Measurements from ENCODE around the gene RCBTB2.
A peak's percentile ranks its signal among the peaks of the same experiment; 100 is the strongest.
"Not testable (repeated sequence)": the region's sequence is repeated elsewhere in the genome, so short reads cannot be mapped to it uniquely, and the experiment has no call there.

RCBTB2 gene

GRCh38 chr13:48475230-48475629 is 57.6 kb downstream of the RCBTB2 start:
- Histone ChIP-seq H3K36me3 (ENCODE audit: control insufficient read depth, insufficient read depth, low read length) (no peaks in the 10 kb centered on the region), H3K27me3 (replicated peaks; ENCODE audit: control insufficient read depth, insufficient read depth, low read length, poor library complexity, severe bottlenecking) (no peaks in the 10 kb centered on the region), H3K4me1 (ENCODE audit: control insufficient read depth, insufficient read depth, low read length, poor library complexity, severe bottlenecking) (no peaks in the 10 kb centered on the region), H3K4me3 (ENCODE audit: insufficient read depth, low read depth, low read length, poor library complexity, severe bottlenecking) (no peak overlapping the region), H3K27ac (ENCODE audit: insufficient read depth, low read length, poor library complexity, severe bottlenecking) (no peak overlapping the region), H3K9me3 (ENCODE audit: control insufficient read depth, low read length) (no peaks in the 10 kb centered on the region)
- DNase-seq, result no peak

- Histone ChIP-seq H3K4me3 (ENCODE audit: insufficient read depth, low read depth, low read length, poor library complexity, severe bottlenecking) (no peak overlapping the region), H3K27ac (ENCODE audit: insufficient read depth, low read length, poor library complexity, severe bottlenecking) (no peak overlapping the region), H3K4me1 (ENCODE audit: control insufficient read depth, insufficient read depth, low read length, poor library complexity, severe bottlenecking) (no peaks in the 10 kb centered on the region), H3K9me3 (ENCODE audit: control insufficient read depth, low read length) (no peaks in the 10 kb centered on the region), H3K27me3 (replicated peaks; ENCODE audit: control insufficient read depth, insufficient read depth, low read length, poor library complexity, severe bottlenecking) (no peaks in the 10 kb centered on the region), H3K36me3 (ENCODE audit: control insufficient read depth, insufficient read depth, low read length) (peaks cover 14% of the 10 kb centered on the region)
- DNase-seq, result no peak
These were observed 75.2 kb downstream of the RCBTB2 start for GRCh38 chr13:48457578-48458242.

- Histone ChIP-seq H3K4me3 (ENCODE audit: insufficient read depth, low read depth, low read length, poor library complexity, severe bottlenecking) (no peak overlapping the region), H3K4me1 (ENCODE audit: control insufficient read depth, insufficient read depth, low read length, poor library complexity, severe bottlenecking) (no peaks in the 10 kb centered on the region), H3K27me3 (replicated peaks; ENCODE audit: control insufficient read depth, insufficient read depth, low read length, poor library complexity, severe bottlenecking) (no peaks in the 10 kb centered on the region), H3K27ac (ENCODE audit: insufficient read depth, low read length, poor library complexity, severe bottlenecking) (no peak overlapping the region), H3K36me3 (ENCODE audit: control insufficient read depth, insufficient read depth, low read length) (peaks cover 14% of the 10 kb centered on the region), H3K9me3 (ENCODE audit: control insufficient read depth, low read length) (no peaks in the 10 kb centered on the region)
- no peak for DNase-seq
These were observed 76.3 kb downstream of the RCBTB2 start for GRCh38 chr13:48456546-48456945.

- not testable (repeated sequence) for H3K27me3 ChIP-seq (replicated peaks; ENCODE audit: control insufficient read depth, insufficient read depth, low read length, poor library complexity, severe bottlenecking); H3K27ac ChIP-seq (ENCODE audit: insufficient read depth, low read length, poor library complexity, severe bottlenecking); H3K4me1 ChIP-seq (ENCODE audit: control insufficient read depth, insufficient read depth, low read length, poor library complexity, severe bottlenecking); DNase-seq; H3K4me3 ChIP-seq (ENCODE audit: insufficient read depth, low read depth, low read length, poor library complexity, severe bottlenecking); H3K36me3 ChIP-seq (ENCODE audit: control insufficient read depth, insufficient read depth, low read length); H3K9me3 ChIP-seq (ENCODE audit: control insufficient read depth, low read length)
These were observed 81.7 kb downstream of the RCBTB2 start for GRCh38 chr13:48451196-48451595.

GRCh38 chr13:48449656-48450055 is 83.2 kb downstream of the RCBTB2 start:
- no peak overlapping the region for H3K4me3 ChIP-seq (ENCODE audit: insufficient read depth, low read depth, low read length, poor library complexity, severe bottlenecking)
- peaks cover 9% of the 10 kb centered on the region for H3K4me1 ChIP-seq (ENCODE audit: control insufficient read depth, insufficient read depth, low read length, poor library complexity, severe bottlenecking)
- peaks cover 9% of the 10 kb centered on the region for H3K9me3 ChIP-seq (ENCODE audit: control insufficient read depth, low read length)
- H3K27ac ChIP-seq (ENCODE audit: insufficient read depth, low read length, poor library complexity, severe bottlenecking), result no peak overlapping the region
- no peak for DNase-seq
- H3K27me3 ChIP-seq (replicated peaks; ENCODE audit: control insufficient read depth, insufficient read depth, low read length, poor library complexity, severe bottlenecking), result no peaks in the 10 kb centered on the region
- H3K36me3 ChIP-seq (ENCODE audit: control insufficient read depth, insufficient read depth, low read length), result no peaks in the 10 kb centered on the region

- Histone ChIP-seq H3K27me3 (replicated peaks; ENCODE audit: control insufficient read depth, insufficient read depth, low read length, poor library complexity, severe bottlenecking) (no peaks in the 10 kb centered on the region), H3K27ac (ENCODE audit: insufficient read depth, low read length, poor library complexity, severe bottlenecking) (no peak overlapping the region), H3K9me3 (ENCODE audit: control insufficient read depth, low read length) (peaks cover 9% of the 10 kb centered on the region), H3K4me3 (ENCODE audit: insufficient read depth, low read depth, low read length, poor library complexity, severe bottlenecking) (peak overlapping the region; percentile 34), H3K4me1 (ENCODE audit: control insufficient read depth, insufficient read depth, low read length, poor library complexity, severe bottlenecking) (peaks cover 9% of the 10 kb centered on the region), H3K36me3 (ENCODE audit: control insufficient read depth, insufficient read depth, low read length) (no peaks in the 10 kb centered on the region)
- DNase-seq, result no peak
These were observed 83.8 kb downstream of the RCBTB2 start for GRCh38 chr13:48448959-48449614.

- Histone ChIP-seq H3K4me1 (ENCODE audit: control insufficient read depth, insufficient read depth, low read length, poor library complexity, severe bottlenecking) (peaks cover 9% of the 10 kb centered on the region), H3K4me3 (ENCODE audit: insufficient read depth, low read depth, low read length, poor library complexity, severe bottlenecking) (peak overlapping the region; percentile 34), H3K9me3 (ENCODE audit: control insufficient read depth, low read length) (peaks cover 9% of the 10 kb centered on the region), H3K36me3 (ENCODE audit: control insufficient read depth, insufficient read depth, low read length) (no peaks in the 10 kb centered on the region), H3K27me3 (replicated peaks; ENCODE audit: control insufficient read depth, insufficient read depth, low read length, poor library complexity, severe bottlenecking) (no peaks in the 10 kb centered on the region), H3K27ac (ENCODE audit: insufficient read depth, low read length, poor library complexity, severe bottlenecking) (no peak overlapping the region)
- DNase-seq, result no peak
These were observed 84.5 kb downstream of the RCBTB2 start for GRCh38 chr13:48448285-48448958.

GRCh38 chr13:48446464-48446863 is 86.4 kb downstream of the RCBTB2 start:
- Histone ChIP-seq H3K4me3 (ENCODE audit: insufficient read depth, low read depth, low read length, poor library complexity, severe bottlenecking) (no peak overlapping the region), H3K9me3 (ENCODE audit: control insufficient read depth, low read length) (peaks cover 9% of the 10 kb centered on the region), H3K4me1 (ENCODE audit: control insufficient read depth, insufficient read depth, low read length, poor library complexity, severe bottlenecking) (peaks cover 13% of the 10 kb centered on the region), H3K36me3 (ENCODE audit: control insufficient read depth, insufficient read depth, low read length) (no peaks in the 10 kb centered on the region), H3K27me3 (replicated peaks; ENCODE audit: control insufficient read depth, insufficient read depth, low read length, poor library complexity, severe bottlenecking) (no peaks in the 10 kb centered on the region), H3K27ac (ENCODE audit: insufficient read depth, low read length, poor library complexity, severe bottlenecking) (no peak overlapping the region)
- DNase-seq, result no peak

GRCh38 chr13:48443442-48444208 is 89.3 kb downstream of the RCBTB2 start:
- peaks cover 13% of the 10 kb centered on the region for H3K4me1 ChIP-seq (ENCODE audit: control insufficient read depth, insufficient read depth, low read length, poor library complexity, severe bottlenecking)
- no peaks in the 10 kb centered on the region for H3K27me3 ChIP-seq (replicated peaks; ENCODE audit: control insufficient read depth, insufficient read depth, low read length, poor library complexity, severe bottlenecking)
- H3K9me3 ChIP-seq (ENCODE audit: control insufficient read depth, low read length), result no peaks in the 10 kb centered on the region
- H3K27ac ChIP-seq (ENCODE audit: insufficient read depth, low read length, poor library complexity, severe bottlenecking), result no peak overlapping the region
- H3K36me3 ChIP-seq (ENCODE audit: control insufficient read depth, insufficient read depth, low read length), result no peaks in the 10 kb centered on the region
- DNase-seq, result no peak
- H3K4me3 ChIP-seq (ENCODE audit: insufficient read depth, low read depth, low read length, poor library complexity, severe bottlenecking), result no peak overlapping the region

All from effector memory CD4-positive, alpha-beta T cell (primary cell).